Muscle of leg (tissue), 16 donors: ENCODE data around the gene HNRNPU. TPM values are rescaled to one million over a fixed set of nuclear protein-coding genes. Genes with fewer than 3 reads are reported as not detected.

ENCODE experiments used
- DNase-seq: peaks from one replicate; pipeline ENCODE4 v3.0.0; 2013
- H3K27ac ChIP-seq: one replicate; pipeline ENCODE4 v1.5.1; 2013; ENCODE audit warnings: mild to moderate bottlenecking, low read length, control low read depth
- H3K27me3 ChIP-seq: one replicate; pipeline ENCODE4 v1.6.1; 2013; ENCODE audit warnings: low read length; ENCODE audit not compliant: control insufficient read depth, insufficient read depth
- H3K36me3 ChIP-seq: one replicate; pipeline ENCODE4 v1.6.1; 2013; ENCODE audit warnings: low read length; ENCODE audit not compliant: control insufficient read depth, insufficient read depth
- H3K4me1 ChIP-seq: one replicate; pipeline ENCODE4 v1.6.1; 2013; ENCODE audit warnings: low read length; ENCODE audit not compliant: control insufficient read depth, insufficient read depth
- H3K4me3 ChIP-seq: one replicate; pipeline ENCODE4 v1.5.1; 2013; ENCODE audit warnings: low read length, control low read depth
- H3K9me3 ChIP-seq: replicated peaks from 2 replicates; pipeline ENCODE4 v1.6.1; 2013; ENCODE audit warnings: low read depth, low read length; ENCODE audit not compliant: control insufficient read depth
- WGBS: methylation state at CpG from one replicate; pipeline ENCODE4 v1.1.5; 2013; ENCODE audit warnings: missing lambda C conversion rate; ENCODE audit not compliant: insufficient coverage; 5-methylcytosine and 5-hydroxymethylcytosine counted together
- long read RNA-seq, 11 donors: transcript quantifications; one replicate each; lab custom pipeline, GENCODE V29; 2026
- polyA plus RNA-seq, 8 donors: library from polyadenylated mRNA; unstranded; fragments of 120-200 nt; gene quantifications; one replicate each; pipeline versions ENCODE4 v1.2.1 to v1.2.3, GENCODE V29; 2013; ENCODE audit warnings: inconsistent platforms in 1 of 8, low replicate concordance in 1 of 8; ENCODE audit not compliant: insufficient read length in 8 of 8, insufficient read depth in 1 of 8
- total RNA-seq: library from RNA; stranded (reverse); fragments of 120-200 nt; gene quantifications from one replicate; pipeline ENCODE4 v1.2.4, GENCODE V29; 2013

Gene HNRNPU
- total RNA-seq (209 TPM), polyA plus RNA-seq (100 to 1,000 TPM; 256 to 435 (median 368) TPM)
- long read RNA-seq, donor 1, full-length matches to known transcripts = 23 of 28 reads
- long read RNA-seq, donor 1, partial matches to known transcripts = 5 of 28 reads
- long read RNA-seq, donor 1, other reads (novel, unspliced or antisense) = 0 of 28 reads
- long read RNA-seq, donor 2, full-length matches to known transcripts = 2 of 2 reads
- long read RNA-seq, donor 2, partial matches to known transcripts = 0 of 2 reads
- long read RNA-seq, donor 2, other reads (novel, unspliced or antisense) = 0 of 2 reads
- long read RNA-seq, donor 3, full-length matches to known transcripts = 66 of 164 reads
- long read RNA-seq, donor 3, partial matches to known transcripts = 66 of 164 reads
- long read RNA-seq, donor 3, other reads (novel, unspliced or antisense) = 32 of 164 reads
- long read RNA-seq, donor 4, full-length matches to known transcripts = 19 of 39 reads
- long read RNA-seq, donor 4, partial matches to known transcripts = 20 of 39 reads
- long read RNA-seq, donor 4, other reads (novel, unspliced or antisense) = 0 of 39 reads
- long read RNA-seq, donor 5, full-length matches to known transcripts = 89 of 400 reads
- long read RNA-seq, donor 5, partial matches to known transcripts = 232 of 400 reads
- long read RNA-seq, donor 5, other reads (novel, unspliced or antisense) = 79 of 400 reads
- long read RNA-seq, donor 6, full-length matches to known transcripts = 61 of 273 reads
- long read RNA-seq, donor 6, partial matches to known transcripts = 50 of 273 reads
- long read RNA-seq, donor 6, other reads (novel, unspliced or antisense) = 162 of 273 reads
- long read RNA-seq, donor 7, full-length matches to known transcripts = 31 of 108 reads
- long read RNA-seq, donor 7, partial matches to known transcripts = 77 of 108 reads
- long read RNA-seq, donor 7, other reads (novel, unspliced or antisense) = 0 of 108 reads
- long read RNA-seq, donor 8, full-length matches to known transcripts = 20 of 44 reads
- long read RNA-seq, donor 8, partial matches to known transcripts = 24 of 44 reads
- long read RNA-seq, donor 8, other reads (novel, unspliced or antisense) = 0 of 44 reads
- long read RNA-seq, donor 9, full-length matches to known transcripts = 32 of 161 reads
- long read RNA-seq, donor 9, partial matches to known transcripts = 86 of 161 reads
- long read RNA-seq, donor 9, other reads (novel, unspliced or antisense) = 43 of 161 reads
- long read RNA-seq, donor 10, full-length matches to known transcripts = 60 of 112 reads
- long read RNA-seq, donor 10, partial matches to known transcripts = 52 of 112 reads
- long read RNA-seq, donor 10, other reads (novel, unspliced or antisense) = 0 of 112 reads
- long read RNA-seq, donor 11, full-length matches to known transcripts = 26 of 36 reads
- long read RNA-seq, donor 11, partial matches to known transcripts = 10 of 36 reads
- long read RNA-seq, donor 11, other reads (novel, unspliced or antisense) = 0 of 36 reads

DNA sequence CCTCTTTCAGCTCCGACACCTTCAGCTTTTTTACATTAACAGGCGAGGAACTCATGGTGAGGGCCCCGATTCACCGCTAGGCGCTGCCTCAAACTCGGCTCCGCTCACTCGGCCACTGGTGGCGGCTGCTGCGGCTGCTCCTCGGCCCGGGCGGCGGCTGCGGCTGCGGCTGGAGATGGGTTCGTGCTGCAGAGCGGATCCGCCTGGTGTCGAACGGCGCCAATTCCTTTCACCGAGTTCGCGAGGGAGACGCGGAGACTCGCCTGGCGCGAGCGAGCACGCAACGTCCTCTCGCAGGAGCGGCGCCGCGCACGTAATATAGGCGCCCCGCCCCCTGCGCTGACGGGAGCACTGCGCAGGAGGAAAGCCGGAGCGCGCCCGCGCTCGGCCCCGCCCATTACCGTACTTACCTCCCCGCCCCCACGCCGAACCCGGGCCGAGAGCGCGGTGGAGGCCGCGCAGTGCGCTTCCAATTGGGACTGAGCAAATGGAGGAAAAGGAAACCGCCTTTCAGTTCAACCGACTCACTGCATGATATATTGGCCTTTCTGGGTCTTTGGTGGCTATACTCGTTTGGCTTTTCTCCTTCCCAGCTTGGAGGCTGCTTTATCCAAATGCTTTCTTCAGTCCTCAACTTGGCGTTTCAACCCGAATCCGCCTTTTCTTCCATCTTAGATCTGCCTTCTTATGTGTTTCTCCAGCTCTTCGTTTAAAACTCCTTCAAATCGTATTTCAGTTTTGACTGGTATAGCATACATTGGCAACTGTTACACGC is at the start of gene HNRNPU:
TSS of gene HNRNPU (minus strand) at position 291 of the 775 bp plus-strand sequence. CDS start at position 55, 236 bp downstream.
- WGBS = under 1% methylated on average over 60 of the region's 71 CpGs
- Histone ChIP-seq H3K4me1 (peaks cover 11% of the 10 kb centered on the region), H3K27me3 (no peaks in the 10 kb centered on the region), H3K4me3 (peak within 1 kb of the TSS; percentile 100), H3K27ac (peak within 1 kb of the TSS; percentile 100), H3K9me3 (no peaks in the 10 kb centered on the region), H3K36me3 (peaks cover 17% of the 10 kb centered on the region)
- DNase-seq = peak; percentile 99

DNA sequence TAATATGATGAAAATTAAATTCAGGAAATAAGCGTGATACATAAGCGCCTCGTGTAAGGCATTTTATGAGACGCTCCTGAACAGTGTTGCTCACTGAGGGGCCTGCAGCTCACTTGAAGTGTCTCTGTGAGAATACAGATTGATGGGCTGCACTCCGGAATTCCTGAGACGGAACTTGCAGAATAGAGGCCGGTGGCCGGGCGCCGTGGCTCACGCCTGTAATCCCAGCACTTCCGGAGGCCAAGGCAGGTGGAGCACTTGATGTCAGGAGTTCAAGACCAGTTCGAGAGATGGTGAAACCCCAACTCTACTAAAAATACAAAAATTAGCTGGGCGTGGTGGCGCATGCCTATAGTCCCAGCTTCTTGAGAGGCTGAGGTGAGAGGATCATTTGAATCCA is 49.5 kb upstream of the HNRNPU start:
- peaks cover 3% of the 10 kb centered on the region for H3K4me1 ChIP-seq
- no peaks in the 10 kb centered on the region for H3K9me3 ChIP-seq
- H3K27ac ChIP-seq = no peak overlapping the region
- WGBS = 73% methylated on average over 11 of the region's 15 CpGs
- no peak overlapping the region for H3K4me3 ChIP-seq
- H3K27me3 ChIP-seq = no peaks in the 10 kb centered on the region
- no peak for DNase-seq
- no peaks in the 10 kb centered on the region for H3K36me3 ChIP-seq

DNA sequence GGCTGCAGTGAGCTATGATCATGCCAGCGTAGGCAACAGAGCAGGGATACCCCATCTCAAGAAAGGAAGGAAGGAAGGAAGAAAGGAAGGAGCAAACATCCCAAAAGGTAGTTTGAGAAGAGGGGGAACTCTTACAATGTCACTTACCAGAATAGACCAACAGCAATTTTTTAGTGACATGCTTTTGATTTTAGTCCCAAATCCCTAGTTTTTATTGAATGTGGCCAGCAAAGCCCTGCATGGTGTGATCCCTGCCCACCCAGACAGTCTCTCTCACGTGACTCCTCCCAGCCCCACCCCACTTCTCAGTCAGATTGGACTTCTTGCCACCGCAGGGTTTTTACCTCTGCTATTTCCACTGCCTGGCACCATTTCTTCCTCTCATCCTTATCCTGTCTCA is 39.8 kb upstream of the HNRNPU start:
- H3K27ac ChIP-seq = no peak overlapping the region
- no peak overlapping the region for H3K4me3 ChIP-seq
- H3K4me1 ChIP-seq = peaks cover 7% of the 10 kb centered on the region
- H3K27me3 ChIP-seq = no peaks in the 10 kb centered on the region
- no peaks in the 10 kb centered on the region for H3K9me3 ChIP-seq
- H3K36me3 ChIP-seq = no peaks in the 10 kb centered on the region
- DNase-seq = no peak
- WGBS = 78% methylated on average over 2 of the region's 3 CpGs

DNA sequence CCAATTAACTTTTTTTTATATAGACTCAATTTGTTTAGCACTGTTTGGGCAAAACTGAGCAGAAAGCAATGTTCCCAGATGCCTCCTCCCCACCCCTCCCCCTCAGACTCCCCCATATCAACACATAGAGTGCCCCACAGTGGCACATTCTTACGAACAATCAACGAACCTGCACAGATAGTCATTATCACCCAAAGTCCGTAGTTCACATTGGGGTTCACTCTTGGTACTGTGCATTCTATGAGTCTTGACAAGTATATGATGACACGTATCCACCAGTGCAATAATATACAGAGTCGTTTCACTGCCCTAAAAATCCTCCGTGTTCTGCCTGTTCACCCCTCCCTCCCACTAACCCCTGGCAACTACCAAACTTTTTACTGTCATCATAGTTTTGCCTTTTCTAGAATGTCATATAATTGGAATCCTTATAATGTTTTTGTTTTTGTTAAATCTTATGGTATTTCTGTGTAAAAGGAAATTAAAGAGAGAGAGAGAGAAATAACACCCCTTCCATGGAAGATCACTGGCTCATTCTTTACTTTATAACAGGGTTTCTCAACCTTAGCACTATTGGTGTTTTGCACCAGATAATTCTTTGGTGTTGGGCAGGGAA is 37.2 kb upstream of the HNRNPU start:
- Histone ChIP-seq H3K4me3 (no peak overlapping the region), H3K27me3 (no peaks in the 10 kb centered on the region), H3K4me1 (peaks cover 7% of the 10 kb centered on the region), H3K27ac (no peak overlapping the region), H3K36me3 (no peaks in the 10 kb centered on the region), H3K9me3 (no peaks in the 10 kb centered on the region)
- 80% methylated on average over 1 of the region's 6 CpGs for WGBS
- no peak for DNase-seq

DNA sequence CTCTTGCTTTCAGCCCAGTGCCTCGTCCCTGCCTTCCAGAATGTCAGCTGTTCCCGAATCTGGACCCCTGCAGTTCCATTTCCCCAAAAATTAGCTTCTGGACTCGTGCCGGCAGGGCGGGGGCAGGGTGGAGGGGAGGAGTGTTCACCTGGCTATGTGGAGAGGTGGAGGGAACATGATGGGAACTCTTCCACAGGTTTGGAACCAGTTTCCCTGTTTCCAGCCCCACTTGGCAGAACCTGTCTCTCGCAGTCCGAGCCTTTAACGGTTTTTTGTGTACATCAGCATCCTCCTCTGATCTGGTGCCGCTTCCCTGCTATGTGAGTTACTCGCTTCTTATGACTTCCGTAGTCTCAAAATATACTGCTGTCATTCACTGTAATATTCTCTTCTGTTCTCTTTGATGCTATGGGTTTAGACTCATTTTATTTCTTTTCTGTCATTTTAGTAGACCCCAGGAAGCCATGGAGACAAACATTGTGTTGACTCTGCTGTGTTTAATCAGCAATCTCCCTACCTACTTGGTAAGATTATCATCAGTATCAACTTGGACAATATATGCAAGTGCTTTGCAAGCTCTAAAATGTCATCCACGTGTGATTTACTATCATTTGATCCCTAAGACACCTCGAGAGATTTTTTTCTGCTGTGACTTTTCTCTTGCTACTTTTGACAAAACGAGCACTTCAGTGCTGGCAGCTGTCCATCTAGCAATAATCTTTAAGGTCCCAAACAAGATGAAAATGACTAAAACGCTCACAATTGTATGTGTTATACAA is 33.3 kb upstream of the HNRNPU start:
- Histone ChIP-seq H3K27me3 (no peaks in the 10 kb centered on the region), H3K36me3 (no peaks in the 10 kb centered on the region), H3K9me3 (no peaks in the 10 kb centered on the region), H3K4me1 (peaks cover 7% of the 10 kb centered on the region), H3K4me3 (no peak overlapping the region), H3K27ac (no peak overlapping the region)
- 79% methylated on average over 9 of the region's 15 CpGs for WGBS
- DNase-seq = no peak

DNA sequence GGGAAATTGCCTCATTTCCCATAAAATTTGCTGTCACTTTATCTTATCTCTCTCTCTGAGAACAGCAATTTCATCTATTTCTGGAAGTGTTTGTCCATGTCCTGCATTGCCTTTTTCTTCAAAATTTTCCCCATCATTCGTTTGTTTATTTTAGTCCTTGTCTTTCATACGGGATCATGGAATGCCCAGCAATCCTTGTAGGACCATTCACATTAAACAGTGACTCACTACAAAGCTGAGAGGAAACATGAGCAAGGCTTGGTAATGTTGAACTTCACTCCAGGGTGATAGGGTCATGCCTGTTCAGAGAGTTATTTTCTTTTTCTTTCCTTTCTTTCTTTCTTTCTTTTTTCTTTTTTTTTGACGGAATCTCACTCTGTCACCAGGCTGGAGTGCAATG is 32.2 kb upstream of the HNRNPU start:
- 100% methylated on average over 2 of the region's 3 CpGs for WGBS
- H3K4me1 ChIP-seq = peaks cover 7% of the 10 kb centered on the region
- DNase-seq = no peak
- H3K36me3 ChIP-seq = no peaks in the 10 kb centered on the region
- H3K9me3 ChIP-seq = no peaks in the 10 kb centered on the region
- H3K4me3 ChIP-seq = no peak overlapping the region
- H3K27ac ChIP-seq = no peak overlapping the region
- H3K27me3 ChIP-seq = no peaks in the 10 kb centered on the region

DNA sequence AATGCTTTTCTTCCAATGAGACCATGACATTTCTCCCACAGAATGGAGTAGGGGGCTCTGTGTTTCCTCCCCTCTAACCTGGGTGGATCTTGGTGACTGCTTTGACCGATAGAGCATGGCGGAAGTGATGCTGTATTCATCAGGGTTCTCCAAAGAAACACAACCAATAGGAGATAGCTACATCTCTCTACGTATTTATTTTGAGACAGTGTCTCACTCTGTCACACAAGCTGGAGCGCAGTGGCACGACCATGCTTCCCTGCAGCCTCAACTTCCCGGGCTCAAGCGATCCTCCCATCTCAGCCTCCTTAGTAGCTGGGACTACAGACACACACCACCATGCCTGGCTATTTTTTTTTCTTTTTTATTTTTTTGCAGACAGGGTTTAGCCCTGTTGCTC is 29.5 kb upstream of the HNRNPU start:
- no peak for DNase-seq
- H3K4me3 ChIP-seq = no peak overlapping the region
- no peak overlapping the region for H3K27ac ChIP-seq
- no peaks in the 10 kb centered on the region for H3K4me1 ChIP-seq
- 96% methylated on average over 5 of the region's 7 CpGs for WGBS
- H3K9me3 ChIP-seq = no peaks in the 10 kb centered on the region
- H3K27me3 ChIP-seq = no peaks in the 10 kb centered on the region
- no peaks in the 10 kb centered on the region for H3K36me3 ChIP-seq

DNA sequence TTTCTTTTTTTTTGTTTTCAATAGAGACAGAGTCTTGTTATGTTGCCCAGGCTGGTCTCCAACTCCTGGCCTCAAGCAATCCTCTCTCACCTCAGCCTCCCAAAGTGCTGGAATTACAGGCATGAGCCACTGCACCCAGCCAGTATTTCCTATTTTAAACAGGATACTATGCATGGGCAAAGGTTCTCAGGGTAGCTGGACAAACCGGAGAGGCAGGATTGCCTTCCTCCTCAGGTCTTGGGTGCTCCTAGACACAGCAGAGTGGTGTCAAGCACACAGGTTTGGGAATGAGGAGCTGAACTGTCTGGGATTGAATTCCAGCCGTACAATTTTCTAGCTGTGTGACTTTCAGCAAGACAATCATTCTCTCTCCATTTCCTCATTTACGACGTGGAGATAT is 22.9 kb upstream of the HNRNPU start:
- Histone ChIP-seq H3K27me3 (no peaks in the 10 kb centered on the region), H3K4me1 (no peaks in the 10 kb centered on the region), H3K4me3 (no peak overlapping the region), H3K36me3 (no peaks in the 10 kb centered on the region), H3K27ac (no peak overlapping the region), H3K9me3 (peaks cover 3% of the 10 kb centered on the region)
- no peak for DNase-seq
- 91% methylated on average over 1 of the region's 4 CpGs for WGBS
